ENCODE measurements around the gene KRT1.

KRT1 gene

GRCh38 chr12:52661668-52662067 is 18.5 kb downstream of the KRT1 start:
- no peak overlapping the region for H3K27ac ChIP-seq
- TF ChIP-seq ZFX (IDR thresholded peaks at IDR 0.05; ENCODE audit: borderline replicate concordance): no peak
- TF ChIP-seq CTCF (IDR thresholded peaks at IDR 0.05): no peak

- TF ChIP-seq CTCF (IDR thresholded peaks at IDR 0.05) (no peak), ZFX (IDR thresholded peaks at IDR 0.05; ENCODE audit: borderline replicate concordance) (no peak)
Observed at GRCh38 chr12:52660934-52661499, 19.2 kb downstream of the KRT1 start.

GRCh38 chr12:52659951-52660350 is 20.3 kb downstream of the KRT1 start:
- no peak for TF ChIP-seq CTCF (IDR thresholded peaks at IDR 0.05)
- TF ChIP-seq ZFX (IDR thresholded peaks at IDR 0.05; ENCODE audit: borderline replicate concordance): no peak
- H3K27ac ChIP-seq: no peak overlapping the region

More at GRCh38 chr12:52660934-52661499, 19.2 kb downstream of the KRT1 start:
- H3K27ac ChIP-seq: no peak overlapping the region

- H3K27ac ChIP-seq: no peak overlapping the region
- TF ChIP-seq ZFX (IDR thresholded peaks at IDR 0.05; ENCODE audit: borderline replicate concordance) (no peak), CTCF (IDR thresholded peaks at IDR 0.05) (no peak)
Observed at GRCh38 chr12:52659395-52659794, 20.8 kb downstream of the KRT1 start.

GRCh38 chr12:52658196-52658595 is 22.0 kb downstream of the KRT1 start:
- H3K27ac ChIP-seq: no peak overlapping the region
- TF ChIP-seq ZFX (IDR thresholded peaks at IDR 0.05; ENCODE audit: borderline replicate concordance): no peak
- TF ChIP-seq CTCF (IDR thresholded peaks at IDR 0.05): no peak

GRCh38 chr12:52657250-52657902 is 22.8 kb downstream of the KRT1 start:
- TF ChIP-seq CTCF (IDR thresholded peaks at IDR 0.05) (no peak), ZFX (IDR thresholded peaks at IDR 0.05; ENCODE audit: borderline replicate concordance) (no peak)
- H3K27ac ChIP-seq: no peak overlapping the region

GRCh38 chr12:52656616-52657015 is 23.6 kb downstream of the KRT1 start:
- TF ChIP-seq CTCF (IDR thresholded peaks at IDR 0.05) (no peak), ZFX (IDR thresholded peaks at IDR 0.05; ENCODE audit: borderline replicate concordance) (no peak)
- H3K27ac ChIP-seq: no peak overlapping the region
